GM08714 (cell line): ENCODE data around the gene GRPEL2.

ENCODE experiments used
- H3K4me3 ChIP-seq: fragments of 200-500 bp; sonication (Bioruptor generic); 2 replicates; pipeline ENCODE4 v1.5.1; 2014; ENCODE audit warnings: mild to moderate bottlenecking, low read length, inconsistent platforms
- ZNF274 ChIP-seq: IDR thresholded peaks from 2 replicates; pipeline ENCODE4 v1.6.1; 2012; ENCODE audit warnings: mild to moderate bottlenecking, low read depth, low read length

GRPEL2 gene

GRCh38 chr5:149357370-149358293, 12.3 kb downstream of the GRPEL2 start, which contains the start of gene PCYOX1L:
PCYOX1L (plus strand) TSS chr5:149358046; CDS start chr5:149358069, 23 bp downstream.
- TF ChIP-seq ZNF274, result no peak

GRCh38 chr5:149358294-149358651, 13.0 kb downstream of the GRPEL2 start:
- TF ChIP-seq ZNF274, result no peak
- peak overlapping the region; percentile 88 for H3K4me3 ChIP-seq

More at GRCh38 chr5:149357370-149358293, 12.3 kb downstream of the GRPEL2 start, which contains the start of gene PCYOX1L:
- H3K4me3 ChIP-seq, result peak within 1 kb of the TSS; percentile 88

GRCh38 chr5:149358868-149359495, 13.7 kb downstream of the GRPEL2 start:
- TF ChIP-seq ZNF274, result no peak

DNA sequence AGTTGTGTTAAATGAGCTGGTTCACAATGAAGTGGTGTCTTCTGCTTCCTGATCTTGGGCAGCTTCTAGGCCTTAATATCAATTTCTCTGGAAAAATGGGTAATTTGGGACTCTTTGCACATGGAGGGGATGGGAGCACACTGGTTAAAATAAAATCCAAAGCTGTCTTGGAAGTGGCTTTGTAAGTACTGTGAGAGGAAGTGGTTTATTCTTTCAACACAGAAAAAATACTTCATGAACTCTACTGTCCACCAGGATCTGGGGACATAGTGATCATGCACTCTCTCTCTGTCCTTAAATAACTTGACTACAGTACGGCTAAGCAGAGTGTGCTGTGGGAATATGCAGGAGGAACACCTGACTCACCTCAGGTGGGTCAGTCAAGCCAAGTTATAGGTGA, 15.0 kb downstream of the GRPEL2 start:
- no peak overlapping the region for H3K4me3 ChIP-seq
- TF ChIP-seq ZNF274, result no peak

More at GRCh38 chr5:149358868-149359495, 13.7 kb downstream of the GRPEL2 start:
- no peak overlapping the region for H3K4me3 ChIP-seq

DNA sequence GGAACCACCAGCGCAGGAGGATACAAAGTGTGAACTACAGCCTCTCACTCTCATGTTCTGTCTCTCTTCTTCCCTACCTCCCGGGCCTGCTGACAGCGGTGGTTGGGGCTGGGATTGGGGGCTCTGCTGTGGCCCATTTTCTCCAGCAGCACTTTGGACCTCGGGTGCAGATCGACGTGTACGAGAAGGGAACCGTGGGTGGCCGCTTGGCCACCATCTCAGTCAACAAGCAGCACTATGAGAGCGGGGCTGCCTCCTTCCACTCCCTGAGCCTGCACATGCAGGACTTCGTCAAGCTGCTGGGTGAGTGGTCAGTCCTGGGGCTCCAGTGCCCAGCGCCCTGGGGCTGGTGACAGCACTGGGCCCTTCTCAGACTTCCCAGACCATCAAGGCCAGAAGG, 17.2 kb downstream of the GRPEL2 start:
- TF ChIP-seq ZNF274, result no peak
- H3K4me3 ChIP-seq, result no peak overlapping the region

DNA sequence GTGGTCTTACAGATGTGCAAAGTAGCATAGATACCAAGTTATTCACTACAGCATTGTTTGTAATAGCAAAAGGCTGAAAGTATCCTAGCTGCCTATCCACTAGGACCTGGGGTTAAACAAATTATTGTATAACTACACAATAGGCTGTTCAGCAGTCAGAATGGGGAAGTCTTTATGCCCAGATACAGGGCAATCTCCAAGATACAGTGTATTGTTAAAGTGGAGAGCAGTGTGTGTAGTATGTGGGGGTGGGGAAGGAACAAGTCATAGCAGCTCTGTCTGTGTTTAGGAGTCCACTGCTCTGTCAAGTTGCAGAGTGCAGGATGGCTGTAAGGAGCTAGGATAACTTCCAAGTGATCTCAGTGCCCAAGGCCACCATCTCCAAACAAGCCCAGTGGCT, 18.1 kb downstream of the GRPEL2 start:
- TF ChIP-seq ZNF274, result no peak

GRCh38 chr5:149363936-149364335, 18.6 kb downstream of the GRPEL2 start:
- TF ChIP-seq ZNF274, result no peak
- H3K4me3 ChIP-seq, result no peak overlapping the region

More for the DNA sequence above, 18.1 kb downstream of the GRPEL2 start:
- H3K4me3 ChIP-seq, result no peak overlapping the region

GRCh38 chr5:149364719-149365118, 19.4 kb downstream of the GRPEL2 start:
- no peak overlapping the region for H3K4me3 ChIP-seq
- no peak for TF ChIP-seq ZNF274

DNA sequence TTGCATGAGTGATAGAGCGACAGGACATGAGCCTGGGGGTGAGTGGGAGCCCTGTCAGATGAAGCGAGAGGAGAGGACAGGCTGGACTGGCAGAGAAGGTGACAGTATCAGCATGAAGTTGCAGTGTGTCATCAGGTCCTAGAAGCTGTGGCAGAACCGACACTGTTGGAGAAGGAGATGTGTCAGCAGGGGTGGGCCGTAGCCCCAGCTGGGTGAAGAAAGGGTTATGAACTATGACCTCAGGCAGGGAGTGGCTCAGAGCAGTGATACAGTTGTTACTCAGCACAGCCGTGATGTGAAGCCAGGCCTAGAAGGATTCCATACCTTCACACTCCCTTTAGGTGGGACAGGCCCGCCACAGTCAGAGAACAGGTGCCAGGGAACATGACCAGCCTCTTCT, 20.1 kb downstream of the GRPEL2 start:
- H3K4me3 ChIP-seq, result no peak overlapping the region
- no peak for TF ChIP-seq ZNF274

DNA sequence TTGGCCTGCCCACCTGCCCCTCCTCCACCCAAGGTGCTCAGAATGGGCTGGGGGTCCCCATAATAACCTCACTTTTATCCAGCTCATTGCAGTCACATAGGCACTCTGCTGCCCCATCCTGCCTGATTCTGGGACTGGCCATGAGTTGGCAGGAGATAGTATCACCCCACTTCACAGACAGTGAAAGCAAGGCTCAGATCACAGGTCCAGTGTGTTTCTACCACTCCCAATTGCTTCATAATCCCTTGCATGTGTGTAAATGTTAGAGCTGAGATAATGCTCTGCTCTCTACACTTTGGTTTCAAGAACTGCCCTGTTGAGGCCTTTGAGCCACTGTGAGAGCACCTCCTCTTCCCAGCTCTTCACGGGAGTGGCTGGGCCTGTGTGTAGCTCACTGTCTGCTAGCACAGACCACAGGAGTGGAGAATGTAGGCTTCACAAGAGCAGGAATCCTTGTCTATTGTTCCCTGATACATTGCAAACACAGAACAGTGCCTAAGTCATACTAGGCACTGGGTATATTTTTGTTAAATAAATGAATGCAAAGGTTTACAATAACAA, 20.9 kb downstream of the GRPEL2 start:
- no peak for TF ChIP-seq ZNF274
- no peak overlapping the region for H3K4me3 ChIP-seq

- no peak for TF ChIP-seq ZNF274
- H3K4me3 ChIP-seq, result no peak overlapping the region
These were observed 22.1 kb downstream of the GRPEL2 start for GRCh38 chr5:149367249-149367971.

DNA sequence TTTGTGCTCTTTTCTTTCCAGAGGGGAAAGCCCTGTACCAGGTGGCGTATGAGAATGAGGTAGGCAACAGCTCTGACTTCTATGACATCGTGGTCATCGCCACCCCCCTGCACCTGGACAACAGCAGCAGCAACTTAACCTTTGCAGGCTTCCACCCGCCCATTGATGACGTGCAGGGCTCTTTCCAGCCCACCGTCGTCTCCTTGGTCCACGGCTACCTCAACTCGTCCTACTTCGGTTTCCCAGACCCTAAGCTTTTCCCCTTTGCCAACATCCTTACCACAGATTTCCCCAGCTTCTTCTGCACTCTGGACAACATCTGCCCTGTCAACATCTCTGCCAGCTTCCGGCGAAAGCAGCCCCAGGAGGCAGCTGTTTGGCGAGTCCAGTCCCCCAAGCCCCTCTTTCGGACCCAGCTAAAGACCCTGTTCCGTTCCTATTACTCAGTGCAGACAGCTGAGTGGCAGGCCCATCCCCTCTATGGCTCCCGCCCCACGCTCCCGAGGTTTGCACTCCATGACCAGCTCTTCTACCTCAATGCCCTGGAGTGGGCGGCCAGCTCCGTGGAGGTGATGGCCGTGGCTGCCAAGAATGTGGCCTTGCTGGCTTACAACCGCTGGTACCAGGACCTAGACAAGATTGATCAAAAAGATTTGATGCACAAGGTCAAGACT, 22.8 kb downstream of the GRPEL2 start:
- TF ChIP-seq ZNF274, result no peak

GRCh38 chr5:149370878-149371277, 25.6 kb downstream of the GRPEL2 start:
- no peak overlapping the region for H3K4me3 ChIP-seq
- no peak for TF ChIP-seq ZNF274

More for the DNA sequence above, 22.8 kb downstream of the GRPEL2 start:
- H3K4me3 ChIP-seq, result no peak overlapping the region
